Body of pancreas (tissue), 4 donors: Measurements from ENCODE around the gene HPS5.

ENCODE experiments used
- CTCF ChIP-seq, 7 experiments: fragments of 450-650 bp in 4 of 7; fragments of 200-600 bp in 3 of 7; sonication (generic) in 3 of 7; IDR thresholded peaks; one replicate each; pipeline ENCODE4 v1.5.1; 2016 to 2019; ENCODE audit warnings: antibody characterized with exemption in 7 of 7
- POLR2A ChIP-seq, 3 donors: fragments of 450-650 bp; IDR thresholded peaks; one replicate each; pipeline ENCODE4 v1.6.1; 2016; ENCODE audit warnings: antibody characterized with exemption in 3 of 3, mild to moderate bottlenecking in 2 of 3

GRCh38 chr11:18324381-18324780, 2.4 kb upstream of the HPS5 start:
- no peak for TF ChIP-seq POLR2A (IDR thresholded peaks at IDR 0.05)
- no peak for TF ChIP-seq CTCF (IDR thresholded peaks at IDR 0.05)
